Bronchial epithelial cell (primary cell): ENCODE data around the gene KNDC1. TPM values are rescaled to one million over a fixed set of nuclear protein-coding genes. Genes with fewer than 3 reads are reported as not detected.
"Not testable (repeated sequence)": the region's sequence is repeated elsewhere in the genome, so short reads cannot be mapped to it uniquely, and the experiment has no call there.

Experiments
- DNase-seq: peaks from one replicate; pipeline ENCODE4 v3.0.0-alpha.2; 2010; ENCODE audit warnings: low read depth
- FAIRE-seq: peaks from 2 replicates; lab custom pipeline; 2011; peaks lifted over from hg19 to GRCh38; lab: Jason Lieb, UNC
- H3K27me3 ChIP-seq: 2 replicates; pipeline ENCODE4 v1.5.1; 2011; ENCODE audit warnings: low read length; ENCODE audit not compliant: control insufficient read depth, insufficient read depth
- H3K36me3 ChIP-seq: 2 replicates; pipeline ENCODE4 v1.5.1; 2011; ENCODE audit warnings: low read length; ENCODE audit not compliant: control insufficient read depth, insufficient read depth
- H3K4me3 ChIP-seq: 2 replicates; pipeline ENCODE4 v1.5.1; 2011; ENCODE audit warnings: mild to moderate bottlenecking, low read depth, low read length, control low read depth
- CTCF ChIP-seq: IDR thresholded peaks from 2 replicates; pipeline ENCODE4 v1.5.1; 2011; ENCODE audit warnings: mild to moderate bottlenecking, moderate library complexity, low read length, control low read depth, inconsistent platforms; ENCODE audit not compliant: insufficient read depth, severe bottlenecking
- total RNA-seq: library from RNA; depleted of rRNA; stranded (reverse); fragments of >200 nt; gene quantifications from 2 replicates; pipeline ENCODE4 v1.2.1, GENCODE V29; 2014

The KNDC1 gene
- total RNA-seq, 1 donor from 2014 or later: under 0.01 TPM

DNA sequence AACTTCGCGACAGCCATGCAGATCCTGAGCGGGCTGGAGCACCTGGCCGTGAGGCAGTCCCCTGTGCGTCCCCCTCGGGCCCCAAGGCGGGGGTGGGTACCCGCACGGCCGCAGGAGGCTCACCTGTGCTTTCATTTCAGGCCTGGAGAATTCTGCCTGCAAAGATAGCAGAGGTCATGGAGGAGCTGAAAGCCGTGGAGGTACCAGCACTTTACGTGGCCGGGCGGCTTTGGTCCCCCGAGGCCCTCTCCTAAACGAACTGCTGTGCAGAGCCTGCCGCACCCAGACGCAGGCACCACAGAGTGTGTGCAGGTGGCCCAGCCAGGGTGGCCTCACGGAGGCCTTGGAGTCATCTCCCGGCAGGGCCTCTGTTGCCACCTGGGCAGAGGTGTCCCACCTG, 58.9 kb downstream of the KNDC1 start:
- FAIRE-seq: no peak
- H3K4me3 ChIP-seq: no peak overlapping the region
- no peak for DNase-seq
- H3K36me3 ChIP-seq: no peaks in the 10 kb centered on the region
- TF ChIP-seq CTCF: no peak
- no peaks in the 10 kb centered on the region for H3K27me3 ChIP-seq

DNA sequence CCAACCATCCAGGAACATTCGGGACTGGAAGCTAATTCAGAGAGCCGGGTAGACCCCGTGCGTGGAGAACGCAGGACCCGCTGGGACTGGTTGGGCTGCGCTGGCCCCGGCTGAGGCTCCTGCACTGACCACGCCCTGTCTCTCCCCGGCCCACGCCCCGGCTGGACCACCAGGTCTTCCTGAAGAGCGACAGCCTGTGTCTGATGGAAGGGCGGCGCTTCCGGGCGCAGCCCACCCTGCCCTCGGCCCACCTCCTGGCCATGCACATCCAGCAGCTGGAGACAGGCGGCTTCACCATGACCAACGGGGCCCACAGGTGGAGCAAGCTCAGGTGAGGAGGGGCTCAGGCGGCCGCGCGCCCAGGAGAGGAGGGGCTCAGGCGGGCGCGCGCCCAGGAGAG, 59.8 kb downstream of the KNDC1 start:
- no peak for FAIRE-seq
- H3K4me3 ChIP-seq: no peak overlapping the region
- no peaks in the 10 kb centered on the region for H3K36me3 ChIP-seq
- TF ChIP-seq CTCF: no peak
- DNase-seq: no peak
- H3K27me3 ChIP-seq: no peaks in the 10 kb centered on the region

GRCh38 chr10:133221331-133221730, 61.3 kb downstream of the KNDC1 start:
- DNase-seq (no peak), FAIRE-seq (no peak)
- no peak overlapping the region for H3K4me3 ChIP-seq
- no peak for TF ChIP-seq CTCF
- H3K27me3 ChIP-seq: no peaks in the 10 kb centered on the region
- no peaks in the 10 kb centered on the region for H3K36me3 ChIP-seq

DNA sequence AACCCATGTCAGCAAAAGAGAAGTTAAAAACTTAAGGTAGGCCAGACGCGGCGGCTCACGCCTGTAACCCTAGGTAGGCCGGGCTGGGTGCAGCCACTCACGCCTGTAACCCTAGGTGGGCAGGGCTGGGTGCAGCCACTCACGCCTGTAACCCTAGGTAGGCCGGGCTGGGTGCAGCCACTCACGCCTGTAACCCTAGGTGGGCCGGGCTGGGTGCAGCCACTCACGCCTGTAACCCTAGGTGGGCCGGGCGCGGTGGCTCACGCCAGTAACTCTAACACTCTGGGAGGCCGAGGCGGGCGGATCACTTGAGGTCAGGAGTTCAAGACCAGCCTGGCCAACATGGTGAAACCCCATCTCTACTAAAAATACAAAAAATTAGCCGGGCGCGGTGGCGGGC, 61.7 kb downstream of the KNDC1 start:
- not testable (repeated sequence) for H3K27me3 ChIP-seq, DNase-seq, FAIRE-seq, H3K36me3 ChIP-seq, H3K4me3 ChIP-seq

GRCh38 chr10:133224076-133224475, 64.1 kb downstream of the KNDC1 start:
- no peak for DNase-seq
- Histone ChIP-seq H3K36me3 (no peaks in the 10 kb centered on the region), H3K27me3 (no peaks in the 10 kb centered on the region), H3K4me3 (no peak overlapping the region)
- TF ChIP-seq CTCF: no peak
- no peak for FAIRE-seq

DNA sequence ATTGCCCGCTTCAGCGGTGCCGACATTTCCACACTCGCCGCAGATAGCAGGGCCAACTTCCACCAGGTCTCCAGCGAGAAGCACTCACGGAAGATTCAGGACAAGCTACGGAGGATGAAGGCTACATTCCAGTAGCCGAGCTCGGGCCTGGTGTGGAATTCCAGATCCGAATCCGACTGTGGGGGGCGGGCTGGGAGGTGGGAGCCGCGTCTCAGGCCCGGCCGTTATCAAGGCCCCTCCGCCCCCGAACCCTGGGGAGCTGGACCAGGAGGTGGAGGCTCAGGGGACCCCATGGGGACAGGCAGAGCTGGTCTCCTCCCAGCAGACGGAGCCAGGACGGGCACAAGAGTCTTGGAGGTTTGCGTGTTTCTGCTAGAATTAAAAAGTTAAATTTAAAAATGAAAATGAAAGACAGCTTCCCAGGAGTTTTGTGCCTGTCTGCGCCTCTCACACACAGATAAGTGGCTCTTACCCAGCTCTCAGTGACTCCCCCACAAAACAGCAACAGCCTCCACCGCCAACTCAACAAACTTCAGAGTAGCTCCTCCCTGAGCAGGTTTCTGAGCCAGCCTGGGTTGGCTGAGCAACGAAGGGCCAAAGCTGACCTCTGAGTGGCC, 64.8 kb downstream of the KNDC1 start:
- Histone ChIP-seq H3K27me3 (peaks cover 6% of the 10 kb centered on the region), H3K4me3 (no peak overlapping the region), H3K36me3 (no peaks in the 10 kb centered on the region)
- no peak for DNase-seq
- no peak for TF ChIP-seq CTCF
- FAIRE-seq: no peak
